GM12801 (cell line): ENCODE results near the gene SPTBN5.

ENCODE experiments used
- TF ChIP-seq, protein P1 (sequence below): IDR thresholded peaks from one replicate; pipeline ENCODE4 v1.5.1; 2011; ENCODE audit warnings: control low read depth; ENCODE audit not compliant: insufficient read length; ENCODE audit errors: extremely low read depth

Gene SPTBN5

GRCh38 chr15:41868321-41868720 is 25.5 kb downstream of the SPTBN5 start:
- TF ChIP-seq, protein P1, sequence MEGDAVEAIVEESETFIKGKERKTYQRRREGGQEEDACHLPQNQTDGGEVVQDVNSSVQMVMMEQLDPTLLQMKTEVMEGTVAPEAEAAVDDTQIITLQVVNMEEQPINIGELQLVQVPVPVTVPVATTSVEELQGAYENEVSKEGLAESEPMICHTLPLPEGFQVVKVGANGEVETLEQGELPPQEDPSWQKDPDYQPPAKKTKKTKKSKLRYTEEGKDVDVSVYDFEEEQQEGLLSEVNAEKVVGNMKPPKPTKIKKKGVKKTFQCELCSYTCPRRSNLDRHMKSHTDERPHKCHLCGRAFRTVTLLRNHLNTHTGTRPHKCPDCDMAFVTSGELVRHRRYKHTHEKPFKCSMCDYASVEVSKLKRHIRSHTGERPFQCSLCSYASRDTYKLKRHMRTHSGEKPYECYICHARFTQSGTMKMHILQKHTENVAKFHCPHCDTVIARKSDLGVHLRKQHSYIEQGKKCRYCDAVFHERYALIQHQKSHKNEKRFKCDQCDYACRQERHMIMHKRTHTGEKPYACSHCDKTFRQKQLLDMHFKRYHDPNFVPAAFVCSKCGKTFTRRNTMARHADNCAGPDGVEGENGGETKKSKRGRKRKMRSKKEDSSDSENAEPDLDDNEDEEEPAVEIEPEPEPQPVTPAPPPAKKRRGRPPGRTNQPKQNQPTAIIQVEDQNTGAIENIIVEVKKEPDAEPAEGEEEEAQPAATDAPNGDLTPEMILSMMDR: no peak

DNA sequence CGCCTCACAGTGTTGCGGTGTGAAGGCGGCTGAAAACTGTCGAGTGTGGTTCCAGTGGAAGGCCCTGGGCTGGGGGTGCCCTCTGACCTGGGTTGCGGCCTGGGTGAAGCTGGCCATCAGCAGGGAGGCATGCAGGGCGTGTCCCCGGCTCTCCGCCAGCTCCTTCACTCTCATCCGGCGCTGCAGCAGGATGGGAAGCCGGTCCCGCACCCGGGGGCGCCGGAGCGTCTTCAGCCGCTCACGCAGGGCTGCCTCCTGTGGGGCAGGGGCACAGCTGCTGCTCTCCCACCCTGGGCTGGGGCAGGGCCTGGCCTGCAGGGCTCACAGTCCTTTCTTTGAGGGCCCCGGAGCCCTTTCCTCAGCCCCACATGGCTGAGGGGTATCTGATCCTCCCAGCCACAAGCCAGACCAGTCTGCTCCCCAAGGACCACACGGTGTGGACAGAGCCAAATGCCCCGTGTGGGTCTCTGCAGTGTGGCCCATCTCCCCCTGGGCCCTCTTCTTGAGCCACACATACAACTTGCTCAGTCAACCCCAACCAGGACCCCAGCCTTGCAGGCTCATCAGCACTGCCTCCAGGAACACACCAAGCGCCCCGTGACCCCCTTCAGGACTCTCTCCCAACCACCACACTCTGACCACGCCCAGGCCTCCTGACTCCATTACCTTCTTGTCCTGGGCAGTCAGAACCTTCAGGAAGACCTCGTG is 26.8 kb downstream of the SPTBN5 start:
- TF ChIP-seq, protein P1: no peak

- TF ChIP-seq, protein P1: no peak
Observed at GRCh38 chr15:41866263-41866703, 27.6 kb downstream of the SPTBN5 start.

- TF ChIP-seq, protein P1: no peak
Observed at GRCh38 chr15:41865490-41866055, 28.3 kb downstream of the SPTBN5 start.

DNA sequence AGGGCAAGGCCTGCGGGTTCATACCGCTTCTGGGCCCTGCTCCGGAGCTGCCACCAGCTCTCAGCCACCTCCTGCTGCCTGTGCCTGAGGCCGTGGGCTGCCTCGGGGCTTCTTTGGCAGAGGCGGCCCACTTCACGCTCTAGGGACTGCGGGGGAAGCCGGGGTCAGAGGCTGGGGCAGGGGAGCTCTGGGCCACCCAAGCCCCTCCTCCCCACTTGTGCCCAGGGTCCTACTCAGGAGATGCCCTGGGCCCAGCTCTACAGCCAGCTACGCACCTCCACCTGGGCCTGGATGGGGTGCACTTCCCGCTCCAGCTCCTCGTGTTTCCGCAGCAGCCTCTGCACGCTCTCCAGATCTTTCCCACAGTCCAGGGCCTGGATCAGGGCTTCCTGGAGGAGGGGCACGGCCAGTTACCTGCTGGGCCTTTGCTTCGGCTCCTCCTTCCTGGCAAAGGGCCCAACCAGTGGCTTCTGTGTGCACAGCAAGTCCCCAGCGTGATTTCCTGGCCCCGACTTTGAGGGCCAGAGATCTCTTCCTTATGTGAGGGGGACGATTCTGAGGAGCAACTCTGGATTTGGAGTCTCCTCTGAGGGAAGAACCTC is 31.2 kb downstream of the SPTBN5 start:
- TF ChIP-seq, protein P1: no peak

- TF ChIP-seq, protein P1: no peak
Observed at GRCh38 chr15:41861736-41862356, 32.0 kb downstream of the SPTBN5 start.

- TF ChIP-seq, protein P1: no peak
Observed at GRCh38 chr15:41860049-41860828, 33.6 kb downstream of the SPTBN5 start.
